ENCODE measurements around the gene ZNF275.

DNA sequence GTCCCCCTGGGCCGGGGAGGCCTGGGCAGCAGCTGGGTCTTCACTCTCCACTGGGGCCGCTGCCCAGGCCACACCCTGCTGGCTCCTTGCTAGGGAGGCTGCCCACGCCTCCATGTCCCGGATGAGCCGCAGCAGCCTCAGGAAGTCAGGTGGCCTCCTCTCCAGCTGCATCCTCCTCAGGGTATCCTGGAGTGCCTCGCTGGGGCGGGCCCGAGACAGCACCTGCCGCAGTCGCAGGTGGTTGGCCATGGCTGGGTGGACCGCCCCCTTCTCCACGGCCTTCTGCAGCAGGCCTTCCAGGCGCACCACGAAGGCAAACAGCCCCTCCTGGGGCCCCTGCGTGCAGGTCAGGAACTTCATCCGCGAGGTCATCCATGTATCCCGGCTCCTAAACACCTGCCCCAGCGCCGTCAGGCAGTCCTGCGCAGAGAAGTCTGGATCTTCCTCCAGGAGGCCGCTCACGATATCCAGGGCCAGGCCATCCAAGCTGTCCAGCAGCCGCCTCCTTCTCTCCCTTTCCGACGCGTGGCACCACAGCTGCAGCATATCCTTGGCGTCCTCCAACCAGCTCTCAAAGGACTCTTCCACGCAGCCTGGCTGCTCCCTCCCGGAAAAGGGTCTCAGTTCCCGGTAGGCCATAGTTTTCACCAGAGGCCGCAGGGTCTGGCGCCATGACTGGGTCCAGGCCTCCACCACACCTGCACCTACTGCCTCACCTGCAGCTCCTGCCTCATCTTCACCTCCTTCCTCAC lies 14.5 kb upstream of the ZNF275 start:
- TF ChIP-seq, protein P1, sequence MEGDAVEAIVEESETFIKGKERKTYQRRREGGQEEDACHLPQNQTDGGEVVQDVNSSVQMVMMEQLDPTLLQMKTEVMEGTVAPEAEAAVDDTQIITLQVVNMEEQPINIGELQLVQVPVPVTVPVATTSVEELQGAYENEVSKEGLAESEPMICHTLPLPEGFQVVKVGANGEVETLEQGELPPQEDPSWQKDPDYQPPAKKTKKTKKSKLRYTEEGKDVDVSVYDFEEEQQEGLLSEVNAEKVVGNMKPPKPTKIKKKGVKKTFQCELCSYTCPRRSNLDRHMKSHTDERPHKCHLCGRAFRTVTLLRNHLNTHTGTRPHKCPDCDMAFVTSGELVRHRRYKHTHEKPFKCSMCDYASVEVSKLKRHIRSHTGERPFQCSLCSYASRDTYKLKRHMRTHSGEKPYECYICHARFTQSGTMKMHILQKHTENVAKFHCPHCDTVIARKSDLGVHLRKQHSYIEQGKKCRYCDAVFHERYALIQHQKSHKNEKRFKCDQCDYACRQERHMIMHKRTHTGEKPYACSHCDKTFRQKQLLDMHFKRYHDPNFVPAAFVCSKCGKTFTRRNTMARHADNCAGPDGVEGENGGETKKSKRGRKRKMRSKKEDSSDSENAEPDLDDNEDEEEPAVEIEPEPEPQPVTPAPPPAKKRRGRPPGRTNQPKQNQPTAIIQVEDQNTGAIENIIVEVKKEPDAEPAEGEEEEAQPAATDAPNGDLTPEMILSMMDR (IDR thresholded peaks at IDR 0.05): no peak
- TF ChIP-seq POLR2A (IDR thresholded peaks at IDR 0.05): no peak
